ENCODE measurements around the gene SLC17A7. TPM values are rescaled to one million over a fixed set of nuclear protein-coding genes. Genes with fewer than 3 reads are reported as not detected.
A peak's percentile ranks its signal among the peaks of the same experiment; 100 is the strongest.

SLC17A7 gene
- total and polyA plus RNA-seq, 2 of the 13 experiments (the other 11 are each of a cell fraction or from before 2014, with no cell fraction given) = 0.32 TPM; not detected in 1

- TF ChIP-seq ZBTB37 (CRISPR knock-in tag; IDR thresholded peaks at IDR 0.05) (no peak), GPBP1L1 (CRISPR knock-in tag; IDR thresholded peaks at IDR 0.05) (no peak), KLF9 (CRISPR knock-in tag; IDR thresholded peaks at IDR 0.05; ENCODE audit: low read depth) (no peak), RARA (CRISPR knock-in tag; IDR thresholded peaks at IDR 0.05) (no peak), MEIS1 (CRISPR knock-in tag; IDR thresholded peaks at IDR 0.05; ENCODE audit: borderline replicate concordance) (no peak), NFYB (CRISPR knock-in tag; IDR thresholded peaks at IDR 0.05) (no peak), POLR2G (IDR thresholded peaks at IDR 0.05; ENCODE audit: low read depth, low read length) (no peak), PCBP1 (IDR thresholded peaks at IDR 0.05; ENCODE audit: borderline replicate concordance, low read depth, low read length) (no peak), ZNF674 (CRISPR knock-in tag; IDR thresholded peaks at IDR 0.05; ENCODE audit: low read depth) (no peak), TBP (CRISPR knock-in tag; IDR thresholded peaks at IDR 0.05) (no peak), SAP130 (CRISPR knock-in tag; IDR thresholded peaks at IDR 0.05; ENCODE audit: low read depth) (0 out of 2 replicates have a peak, but pooled peaks have one; percentile 17), JUN (CRISPR knock-in tag; IDR thresholded peaks at IDR 0.05) (no peak), ZFP37 (CRISPR knock-in tag; IDR thresholded peaks at IDR 0.05; ENCODE audit: borderline replicate concordance) (no peak), ZNF574 (CRISPR knock-in tag; IDR thresholded peaks at IDR 0.05) (0 out of 2 replicates have a peak, but pooled peaks have one; percentile 38), KLF13 (CRISPR knock-in tag; IDR thresholded peaks at IDR 0.05) (no peak), USF2 (IDR thresholded peaks at IDR 0.05; ENCODE audit: low read depth, low read length) (no peak), USF2 (CRISPR knock-in tag; IDR thresholded peaks at IDR 0.05; ENCODE audit: borderline replicate concordance) (no peak), RFXANK (CRISPR knock-in tag; IDR thresholded peaks at IDR 0.05) (no peak), TBX3 (IDR thresholded peaks at IDR 0.05; ENCODE audit: borderline replicate concordance) (no peak), ZNF549 (CRISPR knock-in tag; IDR thresholded peaks at IDR 0.05) (no peak), AKAP8 (CRISPR knock-in tag; IDR thresholded peaks at IDR 0.05) (no peak), SALL2 (CRISPR knock-in tag; IDR thresholded peaks at IDR 0.05) (peak; percentile 31; the same call in 1 of the 2 replicates), ZNF431 (CRISPR knock-in tag; IDR thresholded peaks at IDR 0.05; ENCODE audit: borderline replicate concordance, low read depth) (no peak), POLR2A (IDR thresholded peaks at IDR 0.05; ENCODE audit: insufficient read depth in 1 of 2, low read depth in 2 of 2, low read length in 2 of 2) (no peak), ZNF230 (CRISPR knock-in tag; IDR thresholded peaks at IDR 0.05) (no peak)
Measured at GRCh38 chr19:49391581-49392399, 49.5 kb downstream of the SLC17A7 start (continued).
